ENCODE results near the gene RIMKLB. TPM values are rescaled to one million over a fixed set of nuclear protein-coding genes. Genes with fewer than 3 reads are reported as not detected.

Gene RIMKLB
- total and polyA plus RNA-seq, 2 of the 4 experiments (the other 2 are of a cell fraction) = 12.5 to 18.8 TPM

GRCh38 chr12:8832500-8832899, 134.7 kb downstream of the RIMKLB start:
- dilution Hi-C loops (cut with HindIII; ENCODE audit: low sequenced_read_pairs, unreplicated experiment) (no loop called here), in situ Hi-C loops (cut with MboI; ENCODE audit: low sequenced_read_pairs) (no loop called here), intact Hi-C loops (cut with micrococcal nuclease) (no loop called here)
- BruUV-seq (replicated peaks) = no TSS peak
- H3K56ac ChIP-seq (ENCODE audit: extremely low read depth, insufficient read depth, low read length) = no peak overlapping the region
- no peak overlapping the region for H3K4me2 ChIP-seq (ENCODE audit: low read depth, low read length)
- H3K9me1 ChIP-seq (ENCODE audit: insufficient read depth, low read length) = no peaks in the 10 kb centered on the region
- no peak overlapping the region for H3K27ac ChIP-seq (ENCODE audit: insufficient read depth, low read length)
- H4K8ac ChIP-seq (ENCODE audit: low read depth in 2 of 2, low read length in 2 of 2) = no peak overlapping the region
- no peak overlapping the region for H3K9ac ChIP-seq (ENCODE audit: low read depth, low read length)
- no peak overlapping the region for H2BK5ac ChIP-seq (ENCODE audit: low read depth, low read length, poor library complexity, severe bottlenecking)
- no peak overlapping the region for H2AFZ ChIP-seq (replicated peaks; ENCODE audit: low read length, poor library complexity)
- ChIA-PET CTCF (no interaction called here), POLR2A (ENCODE audit: unreplicated experiment) (no interaction called here)
- no peak overlapping the region for H2BK20ac ChIP-seq (ENCODE audit: low read depth, low read length)
- no peak overlapping the region for H2BK15ac ChIP-seq (ENCODE audit: low read depth, low read length)
- no peak for DNase-seq
- no peak overlapping the region for H4K91ac ChIP-seq (ENCODE audit: insufficient read depth, low read depth, low read length)
- ATAC-seq (ENCODE audit: low read depth) = no peak
- no peak overlapping the region for H3K4ac ChIP-seq (ENCODE audit: low read depth, low read length)
- no peak overlapping the region for H3K4me3 ChIP-seq (ENCODE audit: insufficient read depth, low read depth, low read length)
- H2AK5ac ChIP-seq (ENCODE audit: low read depth, low read length) = no peak overlapping the region
- WGBS, 2 experiments (ENCODE audit: extremely low coverage in 2 of 2, insufficient read length in 1 of 2) = no CpG with 5 or more reads among the region's 6 CpGs
- no peaks in the 10 kb centered on the region for H3K9me3 ChIP-seq (ENCODE audit: control insufficient read depth, insufficient read depth, low read length)
- H3K27me3 ChIP-seq (ENCODE audit: control insufficient read depth, insufficient read depth, low read length) = no peaks in the 10 kb centered on the region
- H3K14ac ChIP-seq (replicated peaks; ENCODE audit: low read depth, low read length) = no peak overlapping the region
- TF ChIP-seq SMC3 (IDR thresholded peaks at IDR 0.05; ENCODE audit: low read depth, low read length) (no peak), RFX5 (IDR thresholded peaks at IDR 0.05; ENCODE audit: low read depth, low read length) (no peak), NFE2L2 (IDR thresholded peaks at IDR 0.05; ENCODE audit: low read depth, low read length) (no peak)
- TF ChIP-seq, protein P1, sequence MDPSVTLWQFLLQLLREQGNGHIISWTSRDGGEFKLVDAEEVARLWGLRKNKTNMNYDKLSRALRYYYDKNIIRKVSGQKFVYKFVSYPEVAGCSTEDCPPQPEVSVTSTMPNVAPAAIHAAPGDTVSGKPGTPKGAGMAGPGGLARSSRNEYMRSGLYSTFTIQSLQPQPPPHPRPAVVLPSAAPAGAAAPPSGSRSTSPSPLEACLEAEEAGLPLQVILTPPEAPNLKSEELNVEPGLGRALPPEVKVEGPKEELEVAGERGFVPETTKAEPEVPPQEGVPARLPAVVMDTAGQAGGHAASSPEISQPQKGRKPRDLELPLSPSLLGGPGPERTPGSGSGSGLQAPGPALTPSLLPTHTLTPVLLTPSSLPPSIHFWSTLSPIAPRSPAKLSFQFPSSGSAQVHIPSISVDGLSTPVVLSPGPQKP (IDR thresholded peaks at IDR 0.05; ENCODE audit: borderline replicate concordance, low read depth, low read length) = no peak
- no peak overlapping the region for H2BK120ac ChIP-seq (ENCODE audit: low read depth, low read length)
- H3K4me1 ChIP-seq (ENCODE audit: control insufficient read depth, insufficient read depth, low read length) = no peaks in the 10 kb centered on the region
- H3K18ac ChIP-seq (ENCODE audit: low read depth, low read length) = no peak overlapping the region
- H4K20me1 ChIP-seq (ENCODE audit: insufficient read depth, low read length) = no peaks in the 10 kb centered on the region
- no peak overlapping the region for H3K23ac ChIP-seq (ENCODE audit: low read depth, low read length)
- H4K5ac ChIP-seq (ENCODE audit: low read depth, low read length) = no peak overlapping the region
- no peaks in the 10 kb centered on the region for H3K36me3 ChIP-seq (ENCODE audit: control insufficient read depth, insufficient read depth, low read length)
- H3K79me1 ChIP-seq (ENCODE audit: low read depth in 1 of 2, low read length in 2 of 2) = no peaks in the 10 kb centered on the region
- no peak overlapping the region for H2AK9ac ChIP-seq (replicated peaks; ENCODE audit: low read depth, low read length, poor library complexity)

Other genes with a start within 250 kb of the RIMKLB start
- gene CLEC6A, start 242.0 kb upstream of the RIMKLB start, total RNA-seq (2012; rRNA removed) = not detected in 2 replicates
- gene CLEC6A, start 242.0 kb upstream of the RIMKLB start, polyA plus RNA-seq (2012; rRNA removed) = not detected in 2 replicates
- not detected in 2 replicates for gene CLEC4D, start 184.5 kb upstream of the RIMKLB start, total RNA-seq (2012; rRNA removed)
- gene CLEC4D, start 184.5 kb upstream of the RIMKLB start, polyA plus RNA-seq (2012; rRNA removed) = not detected in 2 replicates
- not detected in 2 replicates for gene CLEC4E, start 157.1 kb upstream of the RIMKLB start, total RNA-seq (2012; rRNA removed)
- gene CLEC4E, start 157.1 kb upstream of the RIMKLB start, polyA plus RNA-seq (2012; rRNA removed) = not detected in 2 replicates
- not detected in 2 replicates for gene AICDA, start 85.1 kb upstream of the RIMKLB start, total RNA-seq (2012; rRNA removed)
- gene AICDA, start 85.1 kb upstream of the RIMKLB start, polyA plus RNA-seq (2012; rRNA removed) = not detected in 2 replicates
- 0.56 and 0.90 TPM in 2 replicates for gene MFAP5, start 35.2 kb upstream of the RIMKLB start, total RNA-seq (2012; rRNA removed)
- 1.5 and 1.9 TPM in 2 replicates for gene MFAP5, start 35.2 kb upstream of the RIMKLB start, polyA plus RNA-seq (2012; rRNA removed)
- not detected in 2 replicates for gene A2ML1, start 124.6 kb downstream of the RIMKLB start, total RNA-seq (2012; rRNA removed)
- not detected in 2 replicates for gene A2ML1, start 124.6 kb downstream of the RIMKLB start, polyA plus RNA-seq (2012; rRNA removed)
- gene PHC1, start 216.5 kb downstream of the RIMKLB start, total RNA-seq (2012; rRNA removed) = 9.1 and 9.7 TPM in 2 replicates
- 23.1 and 24.4 TPM in 2 replicates for gene PHC1, start 216.5 kb downstream of the RIMKLB start, polyA plus RNA-seq (2012; rRNA removed)